HG03280 (cell line): Measurements from ENCODE around the gene NOS2.
"Not testable (repeated sequence)": the region's sequence is repeated elsewhere in the genome, so short reads cannot be mapped to it uniquely, and the experiment has no call there.

ENCODE experiments used
- ATAC-seq: cut with Tn5 transposase; IDR thresholded peaks from one replicate; pipeline ENCODE4 v1.9.1; 2021; ENCODE audit warnings: mild to moderate bottlenecking, moderate library complexity; ENCODE audit not compliant: unreplicated experiment

NOS2 gene

DNA sequence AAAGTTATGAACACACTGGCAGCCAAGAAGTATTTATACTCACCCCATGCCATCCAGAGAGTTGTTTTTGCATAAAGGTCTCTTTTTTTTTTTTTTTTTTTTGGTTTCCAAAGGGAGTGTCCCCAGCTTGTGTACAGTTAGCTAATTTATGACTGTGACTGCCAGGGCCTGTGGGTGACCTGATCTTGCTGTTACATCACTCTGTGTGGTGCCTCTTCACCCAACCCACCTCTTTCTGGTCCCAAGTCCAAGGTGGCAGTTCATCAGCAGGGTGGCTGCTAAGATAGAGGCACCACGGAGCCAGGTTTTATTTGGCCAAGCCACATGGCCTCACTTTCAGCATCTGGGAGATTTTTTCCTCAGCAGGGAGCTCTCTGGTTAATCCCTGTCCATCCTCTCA lies at the start of gene NOS2:
NOS2 (minus strand) TSS at position 8 of the 400 bp plus-strand sequence. CDS start 1,720 bp downstream, outside the sequence.
- no peak for ATAC-seq

DNA sequence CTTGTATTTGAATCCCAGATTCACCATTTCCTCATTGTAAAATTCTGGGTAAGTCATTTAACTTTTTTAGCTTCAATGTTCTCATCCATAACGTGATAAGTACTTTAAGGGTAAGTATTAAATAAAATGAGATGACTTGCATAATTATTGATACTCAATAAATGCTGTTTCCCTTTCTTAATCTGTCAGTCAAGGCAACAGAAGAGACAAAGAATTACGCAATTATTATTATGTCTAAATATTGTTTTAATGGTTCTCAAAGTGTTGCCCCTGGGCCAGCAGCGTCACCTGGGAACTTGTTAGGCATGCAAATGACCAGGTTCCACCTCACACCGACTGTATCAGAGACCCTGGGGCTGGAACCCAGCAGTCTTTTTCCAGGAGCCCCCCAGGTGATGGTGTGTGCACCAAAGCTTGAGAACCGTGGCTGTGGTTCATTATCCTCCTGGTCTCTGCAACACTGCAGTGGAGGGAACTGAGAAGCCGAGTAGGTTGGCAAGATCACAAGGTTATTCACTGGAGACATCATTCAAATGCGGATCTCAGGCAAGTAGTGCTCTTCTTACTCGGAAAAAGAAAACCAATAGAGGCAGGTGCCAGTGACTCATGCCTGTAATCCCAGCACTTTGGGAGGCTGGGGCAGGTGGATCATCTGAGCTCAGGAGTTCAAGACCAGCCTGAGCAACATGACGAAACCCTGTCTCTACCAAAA lies 49.3 kb upstream of the NOS2 start:
- ATAC-seq: no peak

DNA sequence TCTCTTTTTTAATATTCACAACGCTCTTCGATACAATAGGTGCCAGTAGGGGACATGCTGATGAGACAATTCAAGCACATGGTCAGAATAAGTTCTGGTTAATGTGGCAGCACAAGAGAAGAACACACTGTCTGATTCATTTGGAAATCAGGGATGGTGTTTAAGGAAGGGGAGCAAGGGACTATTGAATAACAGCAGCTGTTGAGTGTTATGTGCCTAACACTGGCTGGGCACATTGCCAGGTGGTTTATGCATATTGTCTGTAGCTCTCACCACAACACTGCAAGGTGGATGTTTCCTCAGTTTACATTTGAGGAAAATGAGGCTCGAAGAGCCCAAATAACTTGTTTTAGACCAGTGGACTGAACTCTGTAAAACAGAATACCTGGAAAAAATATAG lies 48.6 kb upstream of the NOS2 start:
- ATAC-seq: no peak

DNA sequence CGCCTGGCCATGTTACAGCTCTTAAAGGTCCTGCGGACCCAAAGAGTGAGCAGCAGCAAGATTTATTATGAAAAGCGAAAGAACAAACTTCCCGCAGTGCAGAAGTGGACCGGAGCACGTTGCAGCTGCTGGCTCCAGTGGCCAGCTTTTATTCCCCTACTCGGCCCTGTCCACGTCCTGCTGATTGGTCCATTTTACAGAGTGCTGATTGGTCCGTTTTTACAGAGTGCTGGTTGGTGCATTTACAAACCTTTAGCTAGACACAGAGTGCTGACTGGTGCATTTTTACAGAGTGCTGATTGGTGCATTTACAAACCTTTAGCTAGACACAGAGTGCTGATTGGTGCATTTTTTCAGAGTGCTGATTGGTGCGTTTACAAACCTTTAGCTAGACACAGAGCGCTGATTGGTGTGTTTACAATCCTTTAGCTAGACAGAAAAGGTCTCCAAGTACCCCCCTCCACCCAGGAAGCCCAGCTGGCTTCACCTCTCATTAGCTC lies 46.5 kb upstream of the NOS2 start:
- ATAC-seq: not testable (repeated sequence)

DNA sequence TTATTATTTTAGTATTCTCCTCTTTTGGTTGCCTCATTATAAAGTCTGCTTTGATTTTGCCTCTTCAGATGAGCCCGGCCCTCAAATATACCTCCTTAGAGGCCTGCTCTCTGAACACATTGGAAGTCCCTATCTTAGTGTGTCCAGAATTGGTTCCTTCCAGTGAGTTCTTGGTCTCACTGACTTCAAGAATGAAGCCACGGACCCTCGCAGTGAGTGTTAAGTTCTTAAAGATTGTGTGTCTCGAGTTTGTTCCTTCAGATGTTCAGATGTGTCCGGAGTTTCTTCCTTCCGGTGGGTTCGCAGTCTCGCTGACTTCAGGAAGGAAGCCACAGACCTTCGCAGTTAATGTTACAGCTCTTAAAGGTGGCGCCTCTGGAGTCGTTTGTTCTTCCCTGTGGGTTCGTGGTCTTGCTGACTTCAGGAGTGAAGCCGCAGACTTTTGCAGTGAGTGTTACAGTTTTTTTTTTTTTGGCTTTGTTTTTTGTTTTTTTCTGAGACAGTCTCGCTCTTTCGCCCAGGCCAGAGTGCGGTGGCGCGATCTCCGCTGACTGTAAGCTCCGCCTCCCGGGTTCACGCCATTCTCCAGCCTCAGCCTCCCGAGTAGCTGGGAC lies 45.8 kb upstream of the NOS2 start:
- no peak for ATAC-seq

DNA sequence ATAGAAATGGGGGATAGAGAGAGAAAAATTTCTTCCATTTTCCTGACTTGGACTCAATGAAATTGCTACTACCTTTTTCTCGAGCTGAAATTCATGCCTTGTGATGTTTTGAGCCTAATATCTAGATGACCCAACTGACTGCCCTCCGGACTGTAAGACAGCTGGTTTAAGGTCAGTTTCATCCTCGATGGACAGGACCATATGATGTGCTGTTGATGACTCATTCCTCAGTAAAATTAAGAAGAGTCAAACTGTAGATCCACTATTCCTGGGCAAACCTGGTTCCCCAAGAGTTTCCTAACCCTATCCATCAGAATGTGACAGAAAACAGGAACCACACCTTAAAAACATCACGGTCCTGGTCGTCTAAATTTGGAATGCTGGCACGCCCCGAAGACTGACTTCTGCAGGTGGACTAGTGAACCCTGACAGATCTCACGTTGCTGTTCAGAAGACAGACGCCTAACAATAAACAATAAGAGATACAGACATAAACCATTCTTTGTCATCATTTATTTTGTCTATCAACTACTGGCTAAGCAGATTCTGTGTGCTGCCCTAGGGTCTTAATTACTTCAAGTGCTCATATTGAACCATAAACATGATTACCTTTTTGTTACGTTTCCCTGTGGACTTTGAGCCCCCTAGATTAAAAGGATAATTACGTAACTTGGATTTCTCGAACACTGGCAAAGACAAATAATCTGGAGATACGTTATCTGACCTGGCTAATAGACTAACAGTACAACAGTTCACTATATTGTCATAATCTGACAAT lies 45.1 kb upstream of the NOS2 start:
- no peak for ATAC-seq

DNA sequence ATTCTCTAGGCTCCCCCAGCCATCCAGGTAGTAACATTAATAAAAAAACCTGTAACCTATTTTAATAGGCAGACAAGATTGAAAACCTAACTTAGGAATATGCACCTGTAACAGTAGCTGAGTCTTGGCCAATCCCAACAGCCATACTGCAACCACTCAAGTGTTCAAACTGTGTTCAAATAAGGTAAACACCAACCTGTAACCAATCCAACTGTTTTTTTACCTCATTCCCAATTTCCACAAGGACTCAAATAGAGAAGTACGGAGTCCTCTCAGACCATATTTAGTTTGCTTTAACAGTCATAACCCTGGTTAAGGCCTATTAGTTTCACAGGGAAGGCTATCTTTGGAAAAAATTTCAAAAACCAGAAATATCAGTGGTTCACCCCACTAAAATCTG lies 40.4 kb upstream of the NOS2 start:
- ATAC-seq: no peak

DNA sequence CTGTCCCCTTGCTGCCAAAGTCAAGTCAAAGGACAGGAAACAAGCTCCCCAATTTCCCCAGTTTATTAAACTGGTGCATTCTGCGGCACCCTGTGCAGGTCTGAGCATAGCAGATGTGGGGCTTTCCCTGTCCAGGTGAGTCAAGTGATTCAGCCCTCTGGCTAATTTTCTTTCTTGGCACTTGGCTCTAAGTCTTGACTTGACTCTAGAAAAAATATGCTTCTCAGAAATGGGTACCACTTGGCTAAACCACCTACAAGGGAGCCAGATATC lies 40.0 kb upstream of the NOS2 start:
- ATAC-seq: not testable (repeated sequence)

DNA sequence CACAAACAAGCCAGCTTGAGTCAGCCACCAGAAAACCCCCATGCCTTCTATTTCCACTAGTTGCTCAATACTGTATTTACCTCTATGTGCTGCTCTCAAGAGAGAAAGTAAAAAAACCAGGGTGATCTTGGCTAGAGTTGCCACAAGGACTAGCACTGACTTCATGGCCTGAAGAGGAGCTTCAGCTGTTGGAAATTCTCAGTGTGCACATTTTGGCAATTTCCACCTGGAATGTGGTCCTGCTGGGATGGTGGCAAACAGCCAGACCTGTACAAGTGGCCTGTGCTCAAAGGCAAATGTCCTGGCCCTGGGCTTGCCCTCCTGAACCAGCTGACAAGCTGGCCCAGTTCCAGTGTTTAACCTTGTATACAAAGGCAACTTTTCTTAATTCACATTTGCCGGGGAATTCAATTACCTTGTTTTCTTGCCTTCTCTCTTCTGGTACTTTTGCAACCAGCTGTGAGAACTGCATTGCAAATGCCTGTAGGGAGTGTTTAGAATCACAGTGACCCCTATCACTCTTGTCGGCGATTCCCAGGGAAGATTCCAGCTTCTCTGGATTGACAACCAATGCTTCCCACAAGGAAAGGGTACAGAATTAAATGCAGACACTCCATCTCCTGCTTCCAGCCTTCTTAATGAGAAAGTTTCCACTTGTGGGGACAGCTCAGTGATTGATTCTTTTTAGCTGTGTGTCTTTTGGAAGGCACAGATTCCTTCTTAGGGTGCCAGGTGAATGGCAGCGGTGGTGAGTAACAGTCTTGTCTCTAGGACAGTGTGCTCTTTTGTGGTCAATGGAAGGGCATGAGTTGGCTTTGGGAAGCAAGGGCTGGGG lies 39.5 kb upstream of the NOS2 start:
- ATAC-seq: not testable (repeated sequence)

DNA sequence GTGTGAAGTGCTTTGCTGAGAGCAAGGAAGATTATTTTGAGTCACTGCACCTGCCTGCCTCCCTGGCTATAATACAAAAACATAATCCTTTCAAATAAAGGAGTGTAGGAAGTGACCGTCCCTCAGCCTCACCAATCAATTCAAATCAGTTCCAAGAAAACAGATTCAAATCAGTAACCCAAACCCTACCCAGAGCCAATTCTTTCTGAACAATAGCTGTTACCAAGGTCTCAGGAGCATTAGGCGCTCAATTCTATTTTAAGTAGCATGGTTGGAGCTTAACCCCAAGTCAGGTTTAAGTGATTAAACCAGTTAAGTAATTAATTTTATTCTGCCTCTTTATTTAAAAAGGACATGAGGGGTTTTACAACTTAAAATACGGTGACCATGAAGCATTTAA lies 38.3 kb upstream of the NOS2 start:
- ATAC-seq: not testable (repeated sequence)

DNA sequence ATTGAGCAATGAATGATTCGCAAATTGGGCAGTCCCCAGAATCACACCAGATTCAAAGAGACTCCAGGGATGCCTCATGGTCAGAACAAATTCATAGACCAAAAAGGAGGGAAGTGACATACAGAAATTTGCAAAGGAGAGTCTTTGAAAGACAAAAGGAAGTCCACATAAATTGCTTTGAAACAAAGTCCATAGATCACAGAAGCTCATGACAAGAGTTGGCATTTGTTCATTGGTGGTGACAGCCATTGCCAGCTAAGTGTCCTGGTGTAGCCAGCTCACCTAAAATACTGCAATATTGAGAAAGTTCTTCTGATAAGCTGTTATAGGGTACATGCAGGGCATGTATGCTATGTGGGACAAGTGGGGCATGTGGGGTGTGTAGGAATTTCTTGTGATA lies 37.4 kb upstream of the NOS2 start:
- not testable (repeated sequence) for ATAC-seq

DNA sequence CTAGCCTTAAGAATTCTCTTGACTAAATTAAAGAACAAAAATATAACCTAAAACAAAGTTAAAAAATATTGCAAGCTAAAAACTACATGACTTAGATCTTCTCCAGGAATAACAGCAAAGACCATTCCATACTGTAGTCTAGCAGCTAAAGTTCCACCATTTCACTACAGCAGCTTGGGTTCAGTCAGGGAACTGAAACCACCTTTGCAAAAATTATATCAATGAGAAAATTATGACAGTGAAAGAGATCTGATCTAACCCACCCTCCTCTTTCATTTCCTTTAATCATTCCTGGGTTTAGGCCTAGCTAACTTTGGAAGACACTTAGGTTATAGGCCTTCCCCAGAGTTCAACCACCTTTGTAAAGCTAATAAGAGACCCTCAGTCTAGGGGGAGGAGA lies 36.3 kb upstream of the NOS2 start:
- no peak for ATAC-seq

DNA sequence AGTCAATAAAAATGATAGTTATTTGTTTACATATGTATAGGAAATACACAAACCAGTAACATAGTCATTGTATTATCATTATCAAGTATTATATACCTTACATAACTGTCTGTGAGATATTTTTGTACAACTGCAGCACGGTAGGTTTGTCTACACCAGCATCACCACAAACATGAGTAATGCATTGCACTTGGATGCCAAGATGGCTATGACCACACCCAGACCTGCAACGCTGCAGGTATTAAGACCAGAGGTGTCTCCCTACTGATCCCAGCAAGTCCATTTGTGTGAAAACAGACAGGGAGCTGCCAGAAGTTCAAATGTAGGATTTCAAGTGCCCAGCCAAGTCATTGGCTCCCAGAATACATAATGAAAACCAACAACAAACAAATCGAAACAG lies 34.2 kb upstream of the NOS2 start:
- ATAC-seq: no peak

DNA sequence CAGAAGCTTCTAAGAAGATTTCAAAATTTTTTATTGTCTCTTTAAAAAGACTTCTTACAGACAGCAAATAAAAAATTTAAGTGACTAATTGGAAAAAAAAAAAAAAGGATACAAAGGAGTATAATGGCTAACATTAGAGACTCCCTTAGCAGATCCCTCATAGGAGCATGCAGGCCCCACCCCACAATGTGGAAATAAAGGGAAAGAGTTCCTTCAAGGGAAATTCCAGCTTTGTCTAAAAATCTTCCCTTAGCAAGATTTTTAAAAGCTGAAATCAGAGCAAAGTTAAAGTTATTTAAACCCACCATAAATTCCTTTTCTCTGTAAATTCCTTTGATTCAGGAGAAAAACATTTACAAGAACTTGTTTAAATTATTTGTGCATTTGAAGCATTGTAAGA lies 32.5 kb upstream of the NOS2 start:
- ATAC-seq: no peak

DNA sequence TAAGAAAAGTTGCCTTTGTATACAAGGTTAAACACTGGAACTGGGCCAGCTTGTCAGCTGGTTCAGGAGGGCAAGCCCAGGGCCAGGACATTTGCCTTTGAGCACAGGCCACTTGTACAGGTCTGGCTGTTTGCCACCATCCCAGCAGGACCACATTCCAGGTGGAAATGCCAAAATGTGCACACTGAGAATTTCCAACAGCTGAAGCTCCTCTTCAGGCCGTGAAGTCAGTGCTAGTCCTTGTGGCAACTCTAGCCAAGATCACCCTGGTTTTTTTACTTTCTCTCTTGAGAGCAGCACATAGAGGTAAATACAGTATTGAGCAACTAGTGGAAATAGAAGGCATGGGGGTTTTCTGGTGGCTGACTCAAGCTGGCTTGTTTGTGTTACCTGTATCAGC lies 29.6 kb upstream of the NOS2 start:
- not testable (repeated sequence) for ATAC-seq

DNA sequence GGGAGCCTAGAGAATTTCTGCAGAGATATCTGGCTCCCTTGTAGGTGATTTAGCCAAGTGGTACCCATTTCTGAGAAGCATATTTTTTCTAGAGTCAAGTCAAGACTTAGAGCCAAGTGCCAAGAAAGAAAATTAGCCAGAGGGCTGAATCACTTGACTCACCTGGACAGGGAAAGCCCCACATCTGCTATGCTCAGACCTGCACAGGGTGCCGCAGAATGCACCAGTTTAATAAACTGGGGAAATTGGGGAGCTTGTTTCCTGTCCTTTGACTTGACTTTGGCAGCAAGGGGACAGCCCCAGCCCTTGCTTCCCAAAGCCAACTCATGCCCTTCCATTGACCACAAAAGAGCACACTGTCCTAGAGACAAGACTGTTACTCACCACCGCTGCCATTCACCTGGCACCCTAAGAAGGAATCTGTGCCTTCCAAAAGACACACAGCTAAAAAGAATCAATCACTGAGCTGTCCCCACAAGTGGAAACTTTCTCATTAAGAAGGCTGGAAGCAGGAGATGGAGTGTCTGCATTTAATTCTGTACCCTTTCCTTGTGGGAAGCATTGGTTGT lies 28.9 kb upstream of the NOS2 start:
- ATAC-seq: not testable (repeated sequence)

DNA sequence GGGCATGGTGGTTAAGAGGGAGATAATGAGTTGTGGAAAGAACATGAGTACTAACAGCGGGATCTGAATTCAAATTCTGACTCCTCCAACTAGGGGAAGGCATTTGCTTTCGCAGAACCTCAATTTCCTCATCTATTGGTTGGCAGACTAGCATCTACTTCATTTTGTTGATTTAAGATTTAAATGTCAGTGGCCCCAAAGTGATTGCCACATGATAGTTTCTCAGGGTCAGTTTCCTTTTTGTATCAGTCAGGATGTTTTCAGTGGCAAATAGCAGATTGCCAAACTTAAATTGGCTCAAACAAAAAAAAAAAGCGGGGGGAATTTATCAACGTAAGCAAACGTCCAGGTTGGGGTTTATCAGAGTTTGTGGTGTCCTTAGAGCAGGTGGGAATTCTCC lies 25.1 kb upstream of the NOS2 start:
- ATAC-seq: no peak

DNA sequence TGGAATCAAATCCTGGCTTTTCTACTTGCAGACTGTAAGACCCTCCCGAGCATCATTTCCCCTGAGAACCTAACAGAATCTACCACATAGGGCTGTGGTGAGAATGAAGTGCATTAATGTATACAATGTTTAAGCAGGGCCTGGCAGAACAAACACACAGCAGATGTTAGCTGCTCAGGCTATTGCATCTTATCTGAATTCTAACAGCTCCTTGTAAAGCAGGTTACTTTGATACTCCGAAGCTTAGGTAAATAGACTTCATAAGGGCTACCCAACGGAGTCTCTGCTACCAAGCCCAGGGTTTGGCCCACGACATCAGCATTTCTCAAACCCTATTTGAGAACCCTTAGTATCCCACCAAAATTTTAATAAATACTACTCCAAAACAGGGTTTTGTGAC lies 24.4 kb upstream of the NOS2 start:
- ATAC-seq: no peak

DNA sequence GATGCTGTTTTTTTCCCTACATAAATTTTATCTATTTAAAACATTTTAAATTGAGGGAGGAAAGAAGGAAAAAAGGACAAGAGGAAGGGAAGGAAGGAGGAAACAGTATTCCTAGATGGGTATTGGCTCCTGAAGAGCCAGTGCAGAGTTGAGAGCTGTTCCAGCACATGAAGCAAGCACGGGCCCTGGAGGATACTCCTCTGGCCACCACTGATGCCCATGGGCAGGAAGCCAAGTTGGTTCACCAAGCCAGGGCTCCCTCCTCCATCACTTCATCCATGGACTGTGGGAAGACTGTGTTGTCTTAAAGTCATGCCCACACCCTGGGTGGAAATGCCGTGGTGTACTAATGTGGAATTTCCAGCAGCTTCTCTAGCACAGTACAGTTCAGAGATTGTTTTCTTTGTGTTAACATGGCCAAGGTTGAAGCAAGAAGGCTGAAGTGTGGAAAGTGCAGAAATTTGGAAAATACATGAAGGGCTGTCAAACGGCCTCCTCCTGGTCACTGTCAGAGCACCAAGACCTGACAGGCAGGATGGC lies 23.9 kb upstream of the NOS2 start:
- no peak for ATAC-seq

DNA sequence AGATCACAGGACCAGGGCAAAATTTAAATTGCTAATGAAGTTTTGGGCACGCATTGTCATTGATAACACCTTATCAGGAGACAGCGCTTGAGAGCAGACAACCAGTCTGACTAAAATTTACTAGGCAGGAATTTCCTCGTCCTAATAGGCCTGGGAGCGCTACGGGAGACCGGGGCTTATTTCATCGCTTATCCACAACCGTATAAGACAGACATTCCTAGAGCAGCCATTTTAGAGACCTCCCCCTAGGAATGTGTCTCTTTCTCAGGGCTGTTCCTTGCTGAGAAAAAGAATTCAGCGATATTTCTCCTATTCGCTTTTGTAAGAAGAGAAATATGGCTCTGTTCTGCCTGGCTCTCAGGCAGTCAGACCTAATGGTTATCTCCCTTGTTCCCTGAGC lies 21.8 kb upstream of the NOS2 start:
- not testable (repeated sequence) for ATAC-seq

DNA sequence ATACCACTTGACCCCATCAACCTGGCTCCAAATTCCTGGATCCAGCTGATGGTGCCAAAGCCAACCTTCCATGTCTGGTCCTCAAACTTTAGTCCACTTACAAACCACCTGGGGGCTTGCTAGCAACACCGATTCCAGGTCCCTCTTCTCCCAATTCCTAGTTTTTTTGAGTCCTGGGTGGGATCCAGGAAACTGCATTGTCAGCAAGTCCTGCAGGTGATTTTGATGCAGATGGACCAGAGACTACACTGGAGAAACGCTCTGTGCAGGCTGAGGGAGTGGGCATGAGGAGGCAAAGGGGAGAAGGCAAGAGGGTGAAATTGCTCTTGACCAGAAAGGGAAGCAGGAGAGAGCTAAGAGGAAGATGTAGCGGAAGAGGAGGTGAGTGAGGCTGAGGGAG lies 21.0 kb upstream of the NOS2 start:
- ATAC-seq: no peak
